Eye (tissue), 1 donor: ENCODE data around the gene PARD3B.

Experiments used
- DNase-seq: peaks from one replicate; pipeline ENCODE4 v3.0.0-alpha.2; 2015

PARD3B gene

DNA sequence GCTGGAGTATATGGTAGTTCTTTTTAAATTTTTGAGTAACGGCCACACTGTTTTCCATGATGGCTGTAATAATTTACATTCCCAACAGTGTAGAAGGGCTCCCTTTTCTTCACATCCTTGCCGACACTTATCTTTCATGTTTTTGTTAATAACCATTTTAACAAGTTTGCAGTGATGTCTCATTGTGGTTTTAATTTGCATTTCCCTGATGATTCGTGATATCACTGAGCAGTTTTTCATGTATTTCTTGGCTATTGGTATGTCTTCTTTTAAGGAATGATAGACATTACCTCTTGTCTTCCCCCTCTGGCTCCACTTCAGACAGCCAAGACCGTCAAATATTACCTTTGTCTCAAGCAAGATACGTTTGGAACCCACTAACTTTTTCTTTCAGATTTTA, 765.9 kb downstream of the PARD3B start:
- DNase-seq: no peak

- no peak for DNase-seq
These were observed 776.0 kb downstream of the PARD3B start for GRCh38 chr2:205321231-205321630.

DNA sequence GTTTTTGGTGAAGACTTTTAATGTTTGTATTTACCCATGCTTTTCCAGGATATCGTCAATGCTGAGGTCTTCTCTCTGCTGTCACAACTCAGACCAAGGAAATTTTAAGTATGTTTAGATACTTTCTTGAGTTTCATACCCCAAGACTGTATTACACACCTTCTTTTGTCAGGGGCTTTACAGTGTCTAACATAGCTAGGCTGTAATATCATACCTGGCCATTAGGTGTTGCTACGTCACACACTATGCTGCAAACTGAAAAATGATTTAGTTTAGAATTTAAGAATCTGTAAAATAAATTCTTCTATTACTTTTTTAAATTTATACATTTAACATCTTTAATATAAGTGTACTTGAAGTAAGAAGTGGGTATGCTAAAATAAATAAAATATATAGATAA, 778.7 kb downstream of the PARD3B start:
- no peak for DNase-seq

- DNase-seq: no peak
These were observed 779.1 kb downstream of the PARD3B start for GRCh38 chr2:205324355-205324754.

GRCh38 chr2:205333351-205333750, 788.1 kb downstream of the PARD3B start:
- no peak for DNase-seq

- no peak for DNase-seq
These were observed 792.0 kb downstream of the PARD3B start for GRCh38 chr2:205337274-205337673.

DNA sequence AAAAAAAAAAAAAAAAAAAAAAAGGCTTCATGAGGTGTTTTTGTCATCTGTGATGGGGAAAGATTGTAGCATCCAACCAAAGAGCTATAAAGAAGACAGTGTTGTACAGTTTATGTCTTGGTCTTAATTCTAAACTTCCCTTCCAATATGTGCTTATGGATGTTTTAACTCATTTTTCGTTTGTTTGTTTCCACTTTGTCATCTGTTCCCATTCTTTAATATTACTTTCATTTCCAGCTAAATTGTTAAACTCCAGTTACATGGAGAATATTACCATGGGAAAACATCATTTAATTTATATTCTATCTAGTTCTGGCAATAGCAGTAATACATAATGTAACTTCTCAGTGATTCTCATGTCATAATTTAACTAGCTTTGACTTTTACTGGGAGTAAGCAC, 792.9 kb downstream of the PARD3B start:
- no peak for DNase-seq

DNA sequence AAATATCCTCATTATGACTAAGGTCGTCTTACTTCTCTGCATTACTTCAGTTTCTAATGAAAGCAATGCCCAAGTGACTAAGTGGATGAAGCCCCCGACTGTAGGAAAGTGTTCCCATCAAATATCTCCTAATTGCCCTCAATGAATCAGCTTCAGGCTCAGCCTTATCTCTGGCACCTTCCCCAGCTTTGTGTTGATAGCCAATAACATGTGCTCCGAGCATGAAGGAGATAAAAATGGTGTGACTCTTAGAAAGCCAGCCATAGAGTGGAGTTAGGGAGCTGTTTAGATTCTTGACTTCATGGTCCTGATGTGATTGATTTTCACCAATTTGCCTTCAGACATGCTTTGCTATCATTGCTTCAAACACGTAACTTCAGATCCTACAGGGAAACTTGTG, 797.8 kb downstream of the PARD3B start:
- DNase-seq: no peak

- DNase-seq: no peak
These were observed 801.4 kb downstream of the PARD3B start for GRCh38 chr2:205346649-205347048.

DNA sequence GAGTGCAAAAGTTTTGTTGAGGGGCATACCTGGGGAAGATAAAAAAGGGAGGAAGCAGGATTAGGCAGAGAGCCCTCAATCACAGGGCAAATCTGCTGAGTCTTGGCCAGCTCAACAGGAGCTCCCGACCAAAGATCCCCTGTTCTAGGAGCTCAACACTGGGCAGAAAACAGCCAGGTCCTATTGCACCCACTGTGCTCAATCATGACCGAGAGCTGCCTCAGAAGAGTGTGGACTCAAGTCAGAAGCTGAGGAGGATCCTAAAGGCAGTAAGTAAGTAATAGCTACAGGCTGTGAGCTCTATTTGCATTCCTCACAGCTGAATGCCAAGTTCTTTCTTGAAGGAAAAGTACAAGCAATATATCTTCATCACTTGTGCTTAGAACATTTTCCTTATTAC, 802.6 kb downstream of the PARD3B start:
- DNase-seq: no peak

GRCh38 chr2:205352094-205352493, 806.8 kb downstream of the PARD3B start:
- DNase-seq: peak; percentile 29

DNA sequence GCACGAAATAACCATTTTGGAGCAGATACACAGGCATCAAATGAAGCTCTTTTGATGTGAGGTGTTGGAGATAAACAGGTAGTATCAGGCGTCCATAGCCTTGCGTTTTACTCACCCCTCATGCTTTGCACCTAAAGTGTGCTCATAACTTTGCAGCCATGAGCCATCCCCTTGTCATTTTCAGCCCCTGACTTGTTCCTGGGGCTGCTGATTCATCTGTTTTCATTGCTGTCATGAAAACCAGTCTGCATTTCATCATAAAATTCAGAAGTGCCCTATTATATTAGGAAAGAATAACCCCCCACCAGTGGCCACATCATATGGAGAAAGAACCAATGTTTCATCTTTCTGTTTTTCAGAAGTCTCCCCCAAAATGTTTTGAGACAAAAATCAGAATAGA, 807.3 kb downstream of the PARD3B start:
- DNase-seq: no peak

DNA sequence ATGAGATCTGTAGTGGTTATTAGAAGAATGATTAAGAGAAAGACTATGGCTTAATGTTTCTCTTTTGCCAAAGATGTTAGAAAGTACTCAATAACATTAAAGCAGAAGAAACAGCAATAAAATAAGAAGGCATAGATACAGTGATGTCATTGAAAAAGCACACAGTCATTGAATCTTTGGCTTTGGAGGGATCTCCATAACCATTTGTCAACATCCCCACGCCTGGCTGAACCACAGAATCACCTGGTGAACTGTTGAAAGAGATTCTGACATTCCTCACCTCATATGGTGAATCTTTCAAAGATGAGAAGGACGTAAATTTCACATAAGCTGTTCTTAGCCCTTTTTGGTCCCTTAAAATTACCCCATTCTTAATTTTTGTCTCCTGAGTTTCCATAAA, 812.5 kb downstream of the PARD3B start:
- DNase-seq: no peak

- DNase-seq: no peak
These were observed 813.1 kb downstream of the PARD3B start for GRCh38 chr2:205358351-205358815.

- DNase-seq: no peak
These were observed 816.0 kb downstream of the PARD3B start for GRCh38 chr2:205361272-205361671.

DNA sequence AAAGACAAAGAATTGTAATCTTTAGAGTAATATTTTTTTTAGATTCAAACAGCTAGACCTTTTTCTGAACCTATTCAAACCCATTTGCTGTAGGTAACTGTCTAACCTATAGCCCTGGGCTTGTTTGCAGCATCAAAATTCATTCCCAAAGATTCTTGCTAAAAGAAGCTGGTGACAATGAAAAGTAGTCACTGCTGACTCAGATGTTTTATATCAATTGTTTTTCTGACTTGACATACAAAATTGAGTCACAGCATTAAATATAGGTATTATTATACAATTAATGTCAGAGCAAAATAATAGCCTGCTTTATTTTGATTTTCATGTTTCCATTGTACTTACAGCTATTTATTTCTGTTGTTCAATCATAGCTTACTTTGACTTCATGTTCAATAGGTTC, 816.7 kb downstream of the PARD3B start:
- DNase-seq: no peak

DNA sequence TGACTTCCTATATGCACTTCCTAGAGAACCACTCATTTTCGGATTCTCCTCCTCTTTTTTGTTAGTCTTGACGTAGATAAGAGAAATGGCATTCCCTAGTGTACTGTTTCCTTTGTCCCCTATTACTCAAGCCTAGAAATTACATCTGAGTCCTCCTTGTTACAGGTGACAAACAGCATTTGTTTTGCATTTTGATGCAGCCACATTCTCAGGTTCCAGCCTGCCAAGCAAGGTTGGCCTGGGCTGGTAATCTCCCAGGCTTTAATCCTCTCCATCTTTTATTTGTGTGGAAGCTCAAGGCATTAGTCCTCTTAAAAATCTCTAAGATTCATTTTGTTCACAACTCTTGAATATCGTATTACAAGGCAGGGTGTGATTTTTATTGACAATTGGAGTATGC, 819.0 kb downstream of the PARD3B start:
- DNase-seq: no peak

DNA sequence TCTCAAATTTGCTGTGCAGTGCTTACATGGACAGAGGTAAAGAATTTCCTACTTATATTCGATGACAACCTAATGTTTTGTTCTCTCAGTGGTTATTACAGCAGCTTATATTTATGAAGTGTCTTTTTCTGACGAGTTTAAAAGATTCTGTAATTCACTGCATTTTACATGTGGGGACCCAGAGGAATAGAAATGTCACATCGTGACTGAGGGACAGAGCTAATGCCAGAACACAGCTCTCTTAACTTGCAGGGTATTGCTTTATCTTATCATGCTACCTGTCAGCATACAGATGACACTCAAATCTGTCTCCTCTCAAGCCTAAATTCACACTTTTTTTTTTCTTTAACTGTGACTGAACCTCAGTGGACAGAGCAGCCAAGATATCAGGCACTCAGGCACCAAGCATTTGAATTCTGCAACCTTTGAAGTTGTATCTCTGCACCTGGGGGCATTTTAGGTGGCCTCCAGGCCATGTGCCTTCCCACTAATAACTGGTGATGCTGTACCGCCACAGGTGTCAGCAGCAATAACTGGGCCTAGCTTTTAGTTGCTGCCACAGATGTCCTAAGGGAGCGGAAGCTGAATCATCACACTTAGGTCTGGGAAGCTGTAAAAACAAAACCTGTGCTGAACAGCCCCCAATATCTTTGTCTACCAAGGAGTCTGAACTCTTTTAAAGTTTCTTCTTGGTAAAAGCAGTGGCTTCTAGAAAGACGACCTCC, 821.2 kb downstream of the PARD3B start:
- no peak for DNase-seq

DNA sequence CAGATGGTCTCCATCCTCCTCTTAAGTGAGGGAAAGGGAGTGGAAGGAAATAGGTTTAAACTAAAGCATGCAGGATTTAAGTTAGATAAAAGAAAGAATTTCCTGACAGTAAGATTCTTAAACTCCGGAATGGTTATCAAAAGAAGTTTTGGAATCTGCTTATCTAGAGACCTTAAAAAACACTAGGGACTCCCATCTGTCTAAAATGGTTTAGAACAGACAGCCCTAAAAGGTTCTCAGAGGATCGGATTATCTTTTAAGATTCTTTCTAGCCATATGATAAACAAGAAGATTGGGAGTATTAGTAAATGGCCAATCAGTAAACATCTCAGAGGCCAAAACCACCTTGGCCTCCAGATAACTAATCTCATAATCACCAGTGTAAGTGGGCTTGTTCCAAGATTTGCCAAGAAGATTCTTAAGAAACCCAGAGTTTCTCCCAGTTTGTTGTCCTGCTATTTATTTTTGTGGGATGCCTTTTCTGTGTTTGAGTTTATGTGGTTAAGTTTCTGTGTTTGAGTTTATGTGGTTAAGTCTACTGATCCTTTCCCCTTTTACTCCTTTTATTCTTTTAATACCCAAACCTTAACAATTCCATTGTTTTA, 822.2 kb downstream of the PARD3B start:
- no peak for DNase-seq

- no peak for DNase-seq
These were observed 824.5 kb downstream of the PARD3B start for GRCh38 chr2:205369813-205370212.

DNA sequence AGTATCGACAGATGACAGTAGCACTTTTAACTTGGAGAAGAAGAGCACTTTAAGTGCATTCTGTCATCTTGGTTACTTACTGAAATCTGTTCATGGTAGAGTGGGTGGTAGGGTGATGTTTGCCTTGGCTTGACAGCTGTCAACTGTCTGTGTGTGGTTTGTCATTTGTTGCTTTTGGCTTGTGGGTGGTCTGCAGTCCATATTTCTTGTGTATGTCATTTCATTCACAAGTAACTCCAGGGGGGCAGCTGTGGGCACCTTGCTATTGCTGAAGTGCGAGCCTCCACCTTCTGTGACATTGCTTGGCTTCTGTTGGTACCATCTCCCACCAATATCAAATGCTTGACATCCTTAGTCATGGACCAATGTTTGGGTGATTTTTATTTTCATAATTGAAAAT, 825.5 kb downstream of the PARD3B start:
- DNase-seq: no peak

DNA sequence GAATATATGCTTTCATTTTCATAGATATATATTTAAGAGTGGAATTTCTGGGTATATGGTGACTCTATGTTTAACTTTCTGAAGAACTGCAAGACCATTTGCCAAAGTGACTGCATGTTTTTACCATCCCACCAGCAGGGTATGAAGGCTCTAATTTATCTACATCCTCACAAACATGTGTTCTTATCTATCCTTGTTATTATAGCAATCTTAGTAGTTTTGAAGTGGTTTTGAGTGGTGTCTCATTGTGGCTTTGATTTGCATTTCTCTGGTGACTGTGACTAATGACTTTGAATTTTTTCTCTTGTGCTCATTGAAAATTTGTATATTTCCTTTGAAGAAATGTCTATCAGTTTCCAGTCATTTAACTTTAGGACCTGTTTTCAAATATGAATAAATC, 826.9 kb downstream of the PARD3B start:
- DNase-seq: no peak

DNA sequence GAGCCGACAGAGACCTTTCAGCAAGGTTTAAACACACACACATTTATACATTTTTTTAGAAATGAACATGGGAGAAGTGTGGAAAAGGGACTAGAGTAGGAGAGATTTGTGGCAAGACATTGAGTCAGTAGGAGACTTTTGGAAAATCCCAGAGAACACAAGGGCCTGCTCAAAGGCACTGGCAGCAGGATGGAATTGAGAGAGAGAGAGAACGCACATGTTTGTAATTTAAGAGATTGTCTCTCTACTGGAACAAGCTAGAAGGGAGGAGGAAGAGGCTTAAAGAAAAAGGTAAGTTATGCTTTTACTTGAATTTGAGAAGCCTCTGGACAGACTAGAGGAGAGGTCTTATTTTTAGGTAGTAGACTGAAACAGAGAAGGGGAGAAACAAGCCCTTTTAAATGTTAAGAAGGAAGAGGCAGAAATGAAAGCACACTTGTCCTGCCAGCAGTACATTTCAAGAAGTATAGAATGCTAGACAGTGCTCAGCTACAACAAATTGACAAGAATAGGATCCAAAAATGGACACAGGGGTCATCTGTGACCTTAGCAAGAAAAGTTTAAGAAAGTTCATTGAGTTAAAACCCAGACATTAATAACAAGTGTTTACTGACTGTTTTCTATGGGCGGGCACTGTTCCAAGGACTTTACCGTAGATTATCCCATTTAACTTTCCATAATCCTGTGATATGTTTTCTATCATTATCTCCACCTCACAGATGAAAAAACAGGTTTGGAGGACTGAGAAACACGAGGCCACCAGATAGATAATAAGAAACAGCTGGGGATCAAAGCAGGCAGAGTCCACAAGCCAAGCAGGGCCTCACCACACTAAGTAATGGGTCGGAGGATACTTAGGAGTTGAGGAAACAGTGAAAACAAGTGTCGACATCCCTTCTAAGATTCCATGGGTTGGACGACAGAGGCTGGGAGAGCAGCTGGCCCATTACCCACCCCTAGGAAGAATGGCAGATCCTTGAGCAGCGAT, 830.5 kb downstream of the PARD3B start:
- DNase-seq: peak; percentile 16

DNA sequence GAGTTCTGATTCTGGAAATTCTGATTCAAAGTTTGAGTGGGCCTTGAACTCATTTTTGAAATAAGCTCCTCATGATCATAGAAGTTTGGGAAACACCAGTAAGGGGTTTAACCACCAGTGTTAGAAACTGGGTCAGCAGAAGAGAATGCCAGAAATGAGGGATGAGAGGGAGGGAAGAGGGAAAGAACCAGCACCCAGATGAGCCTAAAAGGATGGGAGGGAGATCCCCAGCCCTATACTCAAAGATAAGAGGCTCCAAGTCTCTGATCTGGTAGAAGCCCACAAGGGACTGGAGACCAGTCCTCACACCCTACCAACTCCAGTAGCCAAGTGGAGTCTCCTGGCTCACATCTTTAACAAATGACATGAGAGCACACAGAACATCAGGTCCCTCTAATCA, 832.0 kb downstream of the PARD3B start:
- no peak for DNase-seq
